Epithelial cell of alveolus of lung (primary cell): ENCODE results near the gene ICE2. TPM values are rescaled to one million over a fixed set of nuclear protein-coding genes. Genes with fewer than 3 reads are reported as not detected.

Source experiments
- total RNA-seq: library from RNA; depleted of rRNA; stranded (reverse); fragments of >200 nt; gene quantifications from 2 replicates; pipeline ENCODE4 v1.2.1, GENCODE V29; 2015

ICE2 gene
- total RNA-seq: 17.3 and 32.6 TPM in 2 replicates

GRCh38 chr15:60478566-60479360, at the start of gene ICE2:
ICE2 (minus strand) TSS chr15:60479142; CDS start chr15:60477977, 1,165 bp downstream.

GRCh38 chr15:60397772-60398445, 81.0 kb downstream of the ICE2 start, which contains the start of gene ANXA2:
ANXA2 (minus strand) TSS chr15:60397986; CDS start chr15:60386075, 11,911 bp downstream.

Other genes starting within 250 kb of the ICE2 start
- 778 and 2,807 TPM in 2 replicates for gene ANXA2, start 81.2 kb downstream of the ICE2 start, total RNA-seq